Occipital lobe (tissue), 2 donors: ENCODE measurements around the gene PTPRB. TPM values are rescaled to one million over a fixed set of nuclear protein-coding genes. Genes with fewer than 3 reads are reported as not detected.

Source experiments
- DNase-seq: peaks from one replicate; lab custom pipeline; 2025; lab: John Stamatoyannopoulos, UW
- total RNA-seq: library from RNA; depleted of rRNA; stranded (reverse); fragments of >200 nt; gene quantifications from one replicate; pipeline ENCODE4 v1.2.3, GENCODE V29; 2014

PTPRB gene
- 8.7 TPM for total RNA-seq

- DNase-seq, result no peak
These were observed at the start of gene PTPRB for GRCh38 chr12:70637303-70638085. TSS of gene PTPRB (minus strand) at chr12:70637429. CDS start at chr12:70637395, 34 bp downstream.

DNA sequence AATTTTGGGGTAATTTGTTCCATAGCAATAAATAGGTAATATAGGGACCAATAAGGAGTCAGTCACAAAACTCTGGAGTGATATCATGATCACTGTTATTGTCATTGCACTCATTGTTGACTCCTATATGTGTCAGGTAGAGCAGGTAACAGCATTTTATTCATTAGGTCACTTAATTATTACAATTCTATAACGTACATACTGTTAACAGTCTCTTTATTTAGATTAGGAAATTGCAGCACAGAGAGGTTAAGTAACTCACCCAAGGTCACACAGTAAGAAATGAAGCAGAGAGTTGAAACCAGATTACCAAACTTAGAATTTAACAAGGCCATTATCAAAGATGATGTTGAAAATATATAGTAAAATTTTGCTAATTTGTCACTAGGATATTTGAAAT, 49.7 kb upstream of the PTPRB start:
- DNase-seq, result no peak

GRCh38 chr12:70686299-70686698, 49.1 kb upstream of the PTPRB start:
- no peak for DNase-seq

DNA sequence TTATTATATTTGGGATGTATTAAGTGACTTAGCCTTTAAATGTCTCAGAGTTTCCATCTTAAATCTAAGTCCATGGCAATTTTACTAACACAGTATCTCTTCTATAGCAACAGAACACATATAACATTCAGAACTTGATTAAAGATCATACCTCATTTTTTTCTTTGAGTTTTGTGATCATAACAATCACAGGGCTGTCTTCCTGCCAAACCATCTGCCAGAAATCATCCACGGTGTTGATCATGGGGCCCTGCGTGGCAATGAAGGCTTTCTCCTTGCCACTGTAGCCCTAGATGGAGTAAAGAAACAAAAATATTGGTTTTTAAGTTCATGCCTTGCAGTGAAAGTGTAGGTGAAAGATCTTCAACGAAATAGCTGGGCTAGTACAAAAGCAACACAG, 46.7 kb upstream of the PTPRB start:
- DNase-seq, result no peak

DNA sequence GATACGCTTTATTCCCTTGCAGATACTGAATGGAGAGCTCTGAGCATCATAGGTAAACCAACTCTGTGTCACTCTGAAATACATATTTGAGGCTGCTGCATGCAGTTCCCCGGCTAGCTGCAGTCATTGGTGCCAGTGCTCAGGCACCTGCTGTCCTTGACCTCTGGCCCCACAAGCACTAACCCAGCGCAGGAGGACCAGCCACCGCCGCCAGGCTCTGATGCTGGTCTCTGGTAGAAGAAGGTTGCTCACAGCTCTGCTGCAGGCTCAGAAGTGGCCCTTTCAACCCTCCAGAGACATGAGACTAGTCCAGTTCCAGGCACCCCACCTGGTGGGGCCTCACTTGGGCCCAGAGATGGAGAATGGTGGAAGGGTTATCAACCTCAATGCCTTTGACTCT, 34.5 kb upstream of the PTPRB start:
- DNase-seq, result no peak

GRCh38 chr12:70670948-70671347, 33.7 kb upstream of the PTPRB start:
- no peak for DNase-seq

GRCh38 chr12:70667253-70667652, 30.0 kb upstream of the PTPRB start:
- no peak for DNase-seq

GRCh38 chr12:70666364-70666763, 29.1 kb upstream of the PTPRB start:
- DNase-seq, result no peak

DNA sequence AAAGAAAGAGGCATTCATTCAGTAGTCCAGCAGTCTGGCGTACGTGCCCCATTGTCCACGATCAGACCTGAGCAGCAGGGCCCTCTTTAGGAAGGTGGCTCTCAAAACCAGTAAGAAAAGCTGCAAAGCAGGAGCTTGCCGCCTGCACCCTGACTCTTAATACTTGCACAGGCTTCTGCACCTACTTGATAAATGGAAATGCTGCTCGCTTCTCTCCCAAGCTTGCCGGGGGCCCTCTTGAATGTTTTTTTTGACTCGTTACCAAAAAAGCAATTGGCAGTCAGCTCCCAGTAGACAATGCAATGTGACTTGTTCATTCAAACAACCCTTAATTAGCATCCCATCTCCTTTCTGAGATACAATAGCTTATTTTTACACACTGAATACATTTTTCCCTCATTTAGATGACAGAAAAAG, 27.2 kb upstream of the PTPRB start:
- DNase-seq, result peak; percentile 8

DNA sequence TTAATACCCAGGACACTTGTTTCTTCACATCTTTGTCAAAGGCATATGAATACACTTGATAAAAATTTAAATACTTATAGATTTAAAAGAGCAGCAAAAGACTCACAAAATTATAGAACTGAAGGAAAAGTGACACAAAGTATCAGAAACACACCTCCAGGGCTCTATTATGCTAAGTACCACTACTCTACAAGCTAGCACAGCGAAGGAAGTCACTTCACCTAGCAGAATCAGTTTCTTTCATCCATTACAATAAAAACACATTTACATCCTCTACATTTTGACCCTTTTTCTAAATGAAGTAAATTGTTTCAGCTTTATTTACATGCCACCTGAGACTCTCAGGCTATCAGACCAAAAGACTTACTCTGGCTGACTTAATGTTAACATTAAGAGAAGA, 26.6 kb upstream of the PTPRB start:
- no peak for DNase-seq

DNA sequence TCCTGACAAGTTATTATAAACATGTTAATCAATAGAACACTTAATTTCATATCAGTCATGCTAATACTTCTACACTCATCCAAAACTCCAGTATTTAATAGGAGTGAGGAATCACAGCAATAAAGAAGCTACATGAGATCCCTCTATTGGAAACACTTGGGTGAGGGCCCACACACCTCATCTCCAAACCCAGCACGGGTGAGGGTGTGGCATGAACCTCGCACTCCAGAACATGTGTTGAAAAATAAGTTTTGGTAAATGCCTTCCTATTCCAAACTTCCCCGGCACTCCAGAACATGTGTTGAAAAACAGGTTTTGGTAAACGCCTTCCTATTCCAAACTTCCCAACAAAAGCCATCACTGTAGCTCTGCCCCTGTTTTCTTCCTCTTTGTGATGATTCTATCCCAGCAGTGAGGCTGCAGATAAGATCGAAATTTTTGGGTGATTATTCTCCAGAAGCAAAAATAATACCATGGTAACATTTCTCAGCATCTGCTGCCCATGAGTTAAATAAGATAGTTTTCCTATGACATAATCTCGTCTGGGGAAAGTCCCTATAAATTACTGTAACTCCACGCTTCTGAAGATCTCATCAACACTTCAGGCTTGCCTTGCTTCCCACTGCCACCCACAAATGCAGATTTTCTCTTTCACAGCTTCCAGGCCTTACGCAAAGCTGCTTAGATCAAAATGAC, 24.4 kb upstream of the PTPRB start:
- DNase-seq, result no peak

- DNase-seq, result no peak
These were observed 23.5 kb upstream of the PTPRB start for GRCh38 chr12:70660620-70661219.

GRCh38 chr12:70660002-70660604, 22.9 kb upstream of the PTPRB start:
- no peak for DNase-seq

GRCh38 chr12:70659077-70659606, 21.9 kb upstream of the PTPRB start:
- no peak for DNase-seq

GRCh38 chr12:70657616-70658286, 20.5 kb upstream of the PTPRB start:
- DNase-seq, result no peak

DNA sequence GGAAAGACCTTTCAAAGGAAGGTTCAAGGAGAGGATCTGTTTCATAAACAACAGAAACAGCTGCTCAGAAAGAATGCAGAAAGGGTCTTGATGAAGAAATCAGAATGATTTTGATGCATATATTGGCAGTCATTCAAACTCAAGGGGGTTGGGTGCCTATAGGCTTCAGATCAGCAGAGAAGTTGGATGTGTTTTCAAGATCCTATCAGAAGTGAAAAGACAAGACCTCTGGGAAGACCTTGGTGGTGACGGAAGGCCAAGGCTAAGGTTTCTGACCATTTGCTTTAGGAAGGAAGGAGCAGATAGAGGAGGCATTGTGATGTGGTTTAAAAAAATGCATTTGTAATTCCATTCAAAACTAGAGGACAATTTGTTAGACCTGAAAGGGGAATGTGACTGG, 15.2 kb upstream of the PTPRB start:
- no peak for DNase-seq

DNA sequence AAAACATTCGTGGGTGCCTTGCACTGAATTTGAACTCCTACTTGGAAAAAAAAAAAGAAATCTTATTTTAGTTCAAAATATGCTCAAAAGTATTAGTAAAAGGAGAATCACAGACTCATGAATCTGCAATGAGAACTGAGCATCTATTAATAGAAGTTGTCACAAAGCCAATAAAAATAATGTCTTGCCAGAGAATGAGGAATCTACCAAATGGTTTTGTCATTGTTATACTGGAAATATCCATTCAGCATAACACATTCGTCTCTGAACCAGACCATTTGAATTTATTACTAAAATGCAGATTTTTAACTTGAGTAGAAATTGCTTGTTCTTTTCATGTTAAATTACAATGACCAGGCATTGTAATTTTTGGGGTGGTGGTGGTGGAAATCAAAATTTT, 11.6 kb upstream of the PTPRB start:
- no peak for DNase-seq

DNA sequence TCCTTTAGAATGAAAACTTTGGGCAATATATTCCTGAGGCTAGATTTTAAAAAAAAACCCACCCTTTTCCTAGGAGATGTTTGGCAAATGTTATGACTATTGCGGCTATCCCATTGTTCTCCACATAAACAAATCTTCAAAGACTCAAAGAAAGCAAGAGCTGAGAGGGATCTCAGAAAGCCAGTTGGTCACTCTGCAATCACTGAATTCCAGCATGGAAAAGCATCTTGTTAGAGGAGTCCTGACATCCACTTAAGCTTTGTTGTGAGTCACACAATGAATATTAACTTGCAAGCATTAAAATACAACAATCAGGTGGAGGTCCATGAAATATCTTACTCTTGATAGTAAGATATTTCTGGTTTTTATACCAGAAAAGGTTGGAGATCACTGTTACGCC, 11.0 kb upstream of the PTPRB start:
- no peak for DNase-seq

GRCh38 chr12:70646850-70647249, 9.6 kb upstream of the PTPRB start:
- no peak for DNase-seq

- no peak for DNase-seq
These were observed 8.5 kb upstream of the PTPRB start for GRCh38 chr12:70645494-70646317.

DNA sequence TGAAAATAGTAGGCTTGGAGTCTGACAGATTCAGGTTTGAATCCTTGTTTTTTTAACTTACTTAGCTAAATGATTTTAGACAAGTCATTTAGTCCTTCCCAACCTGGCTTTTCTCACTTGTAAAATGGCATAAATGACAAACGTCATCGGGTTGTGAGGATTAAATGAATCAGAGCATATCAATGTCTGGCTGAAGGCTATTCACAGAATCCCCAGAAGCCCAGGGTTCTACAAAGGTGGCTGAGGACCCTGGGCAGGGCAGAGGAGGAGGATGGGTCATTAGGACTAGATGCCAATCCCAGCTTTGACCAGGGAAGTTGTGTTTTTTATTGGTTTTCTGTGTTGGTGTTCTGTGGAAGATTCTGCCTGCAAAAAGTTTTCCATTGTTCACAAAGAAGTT, 7.6 kb upstream of the PTPRB start:
- no peak for DNase-seq
